Epithelial cell of esophagus (primary cell): Measurements from ENCODE around the gene LEMD1.
"Not testable (repeated sequence)": the region's sequence is repeated elsewhere in the genome, so short reads cannot be mapped to it uniquely, and the experiment has no call there.

Experiments used
- DNase-seq: peaks from one replicate; pipeline ENCODE4 v3.0.0; 2010; ENCODE audit warnings: low read depth
- H3K4me3 ChIP-seq: 2 replicates; pipeline ENCODE4 v1.5.1; 2011; ENCODE audit warnings: mild to moderate bottlenecking, low read length, control low read depth
- CTCF ChIP-seq: IDR thresholded peaks from 2 replicates; pipeline ENCODE4 v1.5.1; 2011; ENCODE audit warnings: low read depth, mild to moderate bottlenecking, low read length, control low read depth, inconsistent platforms; ENCODE audit not compliant: insufficient read depth; ENCODE audit errors: missing control alignments

Gene LEMD1

GRCh38 chr1:205373022-205373797, 48.6 kb downstream of the LEMD1 start:
- TF ChIP-seq CTCF: no peak
- DNase-seq: no peak
- H3K4me3 ChIP-seq: no peak overlapping the region

GRCh38 chr1:205371871-205372660, 49.8 kb downstream of the LEMD1 start:
- no peak for TF ChIP-seq CTCF
- H3K4me3 ChIP-seq: no peak overlapping the region
- no peak for DNase-seq

- DNase-seq: no peak
- no peak for TF ChIP-seq CTCF
- H3K4me3 ChIP-seq: no peak overlapping the region
These were observed 51.1 kb downstream of the LEMD1 start for GRCh38 chr1:205370780-205371179.

- no peak overlapping the region for H3K4me3 ChIP-seq
These were observed 52.1 kb downstream of the LEMD1 start for GRCh38 chr1:205369701-205370123.

GRCh38 chr1:205368478-205368877, 53.4 kb downstream of the LEMD1 start:
- no peak for DNase-seq
- no peak for TF ChIP-seq CTCF
- H3K4me3 ChIP-seq: no peak overlapping the region

More at GRCh38 chr1:205369701-205370123, 52.1 kb downstream of the LEMD1 start:
- TF ChIP-seq CTCF: no peak
- no peak for DNase-seq

- no peak for TF ChIP-seq CTCF
- DNase-seq: peak; percentile 22
- no peak overlapping the region for H3K4me3 ChIP-seq
These were observed 55.9 kb downstream of the LEMD1 start for GRCh38 chr1:205365945-205366463.

GRCh38 chr1:205365086-205365485, 56.8 kb downstream of the LEMD1 start:
- H3K4me3 ChIP-seq, DNase-seq: not testable (repeated sequence)
